IMR-90 (cell line): ENCODE data around the gene KCNQ2. TPM values are rescaled to one million over a fixed set of nuclear protein-coding genes. Genes with fewer than 3 reads are reported as not detected.

Experiments used
- ATAC-seq: fragments of 200-7000 bp; cut with Tn5 transposase; 2 replicates; pipeline ENCODE4 v1.9.1; 2020; ENCODE audit warnings: low read depth, mild to moderate bottlenecking, moderate library complexity
- BruUV-seq: library from RNA; stranded (reverse); fragments of 400-500 nt; replicated peaks from 2 replicates; lab custom pipeline; 2021; lab: Mats Ljungman, UMichigan
- CTCF ChIA-PET: fragments of 300-600 bp; formaldehyde crosslinking; extraction: SDS; loops from one replicate; lab custom pipeline; 2021; ENCODE audit warnings: antibody characterized with exemption; lab: Yijun Ruan, JAX
- POLR2A ChIA-PET: fragments of 300-600 bp; sonication (Branson Sonifier 250); formaldehyde crosslinking; loops from one replicate; lab custom pipeline; 2022; ENCODE audit warnings: antibody characterized with exemption; ENCODE audit not compliant: unreplicated experiment; lab: Charles Lee
- DNase-seq: peaks from one replicate; pipeline ENCODE4 v3.0.0; 2013
- H2AFZ ChIP-seq: replicated peaks from 2 replicates; pipeline ENCODE3; 2013; ENCODE audit warnings: low read length, mild to moderate bottlenecking; ENCODE audit not compliant: poor library complexity
- H2AK5ac ChIP-seq: 2 replicates; pipeline ENCODE4 v1.6.1; 2013; ENCODE audit warnings: low read depth, low read length, inconsistent platforms
- H2AK9ac ChIP-seq: replicated peaks from 2 replicates; pipeline ENCODE3; 2013; ENCODE audit warnings: mild to moderate bottlenecking, low read depth, low read length, moderate library complexity; ENCODE audit not compliant: poor library complexity
- H2BK120ac ChIP-seq: 2 replicates; pipeline ENCODE4 v1.6.1; 2013; ENCODE audit warnings: low read depth, low read length, inconsistent platforms
- H2BK15ac ChIP-seq: 3 replicates; pipeline ENCODE4 v1.6.1; 2013; ENCODE audit warnings: low read depth, low read length, inconsistent platforms
- H2BK20ac ChIP-seq: 2 replicates; pipeline ENCODE4 v1.6.1; 2013; ENCODE audit warnings: low read depth, mild to moderate bottlenecking, inconsistent platforms, low read length, moderate library complexity
- H2BK5ac ChIP-seq: 2 replicates; pipeline ENCODE4 v1.6.1; 2013; ENCODE audit warnings: mild to moderate bottlenecking, low read depth, low read length, inconsistent platforms; ENCODE audit not compliant: poor library complexity, severe bottlenecking
- H3K14ac ChIP-seq: replicated peaks from 2 replicates; pipeline ENCODE4 v1.6.1; 2013; ENCODE audit warnings: low read depth, low read length, inconsistent platforms
- H3K18ac ChIP-seq: 2 replicates; pipeline ENCODE4 v1.6.1; 2013; ENCODE audit warnings: low read depth, low read length, control low read depth
- H3K23ac ChIP-seq: 2 replicates; pipeline ENCODE4 v1.6.1; 2013; ENCODE audit warnings: low read depth, low read length, inconsistent platforms
- H3K27ac ChIP-seq: 2 replicates; pipeline ENCODE4 v1.5.1; 2013; ENCODE audit warnings: mild to moderate bottlenecking, control low read depth, low read length; ENCODE audit not compliant: insufficient read depth
- H3K27me3 ChIP-seq: 2 replicates; pipeline ENCODE4 v1.6.1; 2013; ENCODE audit warnings: low read length; ENCODE audit not compliant: control insufficient read depth, insufficient read depth
- H3K36me3 ChIP-seq: 2 replicates; pipeline ENCODE4 v1.6.1; 2013; ENCODE audit warnings: low read length, mixed read lengths; ENCODE audit not compliant: control insufficient read depth, insufficient read depth
- H3K4ac ChIP-seq: 2 replicates; pipeline ENCODE4 v1.6.1; 2013; ENCODE audit warnings: low read depth, low read length, inconsistent platforms
- H3K4me1 ChIP-seq: 2 replicates; pipeline ENCODE4 v1.6.1; 2013; ENCODE audit warnings: low read length, mixed read lengths; ENCODE audit not compliant: control insufficient read depth, insufficient read depth
- H3K4me2 ChIP-seq: 2 replicates; pipeline ENCODE4 v1.6.1; 2013; ENCODE audit warnings: low read depth, mild to moderate bottlenecking, control low read depth, low read length, moderate library complexity
- H3K4me3 ChIP-seq: 2 replicates; pipeline ENCODE4 v1.5.1; 2013; ENCODE audit warnings: low read depth, mild to moderate bottlenecking, control low read depth, low read length, moderate library complexity; ENCODE audit not compliant: insufficient read depth
- H3K56ac ChIP-seq: 2 replicates; pipeline ENCODE4 v1.6.1; 2013; ENCODE audit warnings: low read length, inconsistent platforms; ENCODE audit not compliant: insufficient read depth; ENCODE audit errors: extremely low read depth
- H3K79me1 ChIP-seq, 2 experiments: 2 replicates each; pipeline ENCODE4 v1.6.1; 2013; ENCODE audit warnings: low read length in 2 of 2, inconsistent platforms in 1 of 2, low read depth in 1 of 2
- H3K9ac ChIP-seq: 2 replicates; pipeline ENCODE4 v1.6.1; 2013; ENCODE audit warnings: low read depth, low read length, control low read depth
- H3K9me1 ChIP-seq: 2 replicates; pipeline ENCODE4 v1.6.1; 2013; ENCODE audit warnings: low read length, inconsistent platforms; ENCODE audit not compliant: insufficient read depth
- H3K9me3 ChIP-seq: 2 replicates; pipeline ENCODE4 v1.6.1; 2013; ENCODE audit warnings: low read length; ENCODE audit not compliant: control insufficient read depth, insufficient read depth
- H4K20me1 ChIP-seq: 2 replicates; pipeline ENCODE4 v1.6.1; 2013; ENCODE audit warnings: low read length, inconsistent platforms; ENCODE audit not compliant: insufficient read depth
- H4K5ac ChIP-seq: 2 replicates; pipeline ENCODE4 v1.6.1; 2013; ENCODE audit warnings: mild to moderate bottlenecking, low read depth, low read length, control low read depth
- H4K8ac ChIP-seq, 2 experiments: 2 replicates each; pipeline ENCODE4 v1.6.1; 2013; ENCODE audit warnings: low read depth in 2 of 2, low read length in 2 of 2, control low read depth in 1 of 2, inconsistent platforms in 1 of 2
- H4K91ac ChIP-seq: 2 replicates; pipeline ENCODE4 v1.6.1; 2013; ENCODE audit warnings: low read depth, low read length, inconsistent platforms; ENCODE audit not compliant: insufficient read depth
- RFX5 ChIP-seq: IDR thresholded peaks from 2 replicates; pipeline ENCODE4 v1.8.0; 2012; ENCODE audit warnings: low read depth, mild to moderate bottlenecking, low read length, moderate library complexity
- WGBS, 2 experiments: methylation state at CpG; one replicate each; pipeline versions ENCODE4 v1.1.5 to v1.1.7; 2013; ENCODE audit warnings: missing lambda C conversion rate in 2 of 2; ENCODE audit not compliant: insufficient read length in 1 of 2; ENCODE audit errors: extremely low coverage in 2 of 2; 5-methylcytosine and 5-hydroxymethylcytosine counted together
- dilution Hi-C: fragments of 300-500 bp; cut with HindIII; formaldehyde crosslinking; loops from one replicate; pipeline ENCODE4 v1.14.3; 2018; ENCODE audit warnings: low sequenced_read_pairs; ENCODE audit not compliant: unreplicated experiment
- in situ Hi-C: fragments of 300-500 bp; cut with MboI; formaldehyde crosslinking; loops from 3 replicates; pipeline ENCODE4 v1.14.3; 2019; ENCODE audit warnings: low sequenced_read_pairs, inconsistent platforms, mixed read lengths
- intact Hi-C: fragments of 100-400 bp; cut with micrococcal nuclease; formaldehyde crosslinking; loops from 2 replicates; pipeline ENCODE4 v1.10.0; 2022
- polyA plus RNA-seq, 3 experiments: library from polyadenylated mRNA; depleted of rRNA; stranded (reverse); fragments of >200 nt; gene quantifications; 2 replicates each; pipeline ENCODE4 v1.2.3, GENCODE V29; 2012; ENCODE audit warnings: low replicate concordance in 1 of 3
- total RNA-seq: library from RNA; depleted of rRNA; stranded (reverse); fragments of >200 nt; gene quantifications from 2 replicates; pipeline ENCODE4 v1.2.3, GENCODE V29; 2012

KCNQ2 gene
- total and polyA plus RNA-seq, 2 of the 4 experiments (the other 2 are of a cell fraction), result 0.02 TPM; not detected in 1

GRCh38 chr20:63491078-63491477, 18.6 kb upstream of the KCNQ2 start:
- Histone ChIP-seq H4K8ac (no peak overlapping the region), H3K4me2 (no peak overlapping the region), H3K4me1 (no peaks in the 10 kb centered on the region), H3K56ac (no peak overlapping the region), H3K9me1 (no peaks in the 10 kb centered on the region), H4K91ac (no peak overlapping the region), H3K27ac (no peak overlapping the region), H3K79me1 (no peaks in the 10 kb centered on the region), H4K5ac (no peak overlapping the region), H2BK120ac (no peak overlapping the region), H3K36me3 (no peaks in the 10 kb centered on the region), H3K4ac (no peak overlapping the region), H3K9me3 (no peaks in the 10 kb centered on the region), H3K18ac (no peak overlapping the region), H3K4me3 (no peak overlapping the region), H3K14ac (no peak overlapping the region), H2AK5ac (no peak overlapping the region), H4K20me1 (peaks cover 4% of the 10 kb centered on the region; the same call in 1 of the 2 replicates), H3K23ac (no peak overlapping the region), H2BK15ac (no peak overlapping the region), H2BK20ac (no peak overlapping the region), H3K9ac (no peak overlapping the region), H2BK5ac (no peak overlapping the region), H2AFZ (no peak overlapping the region), H3K27me3 (peaks cover 18% of the 10 kb centered on the region), H2AK9ac (no peak overlapping the region)
- TF ChIP-seq RFX5, result no peak
- intact Hi-C loops (no loop called here), dilution Hi-C loops (no loop called here), in situ Hi-C loops (no loop called here)
- ChIA-PET CTCF (no interaction called here), POLR2A (no interaction called here)
- 50% methylated on average over 2 of the region's 4 CpGs; no CpG with 5 or more reads in 1 of the 2 experiments for WGBS, 2 experiments
- BruUV-seq, result no TSS peak
- ATAC-seq (no peak), DNase-seq (no peak)
